ENCODE results near the gene ZBTB21. TPM values are rescaled to one million over a fixed set of nuclear protein-coding genes. Genes with fewer than 3 reads are reported as not detected.

Gene ZBTB21
- total and polyA plus RNA-seq, 12 donors, result 6.8 to 39.1 (median 12.4) TPM

GRCh38 chr21:42039911-42040351 is 29.8 kb upstream of the ZBTB21 start:
- DNase-seq, result peak in 4 of 7 donors; percentile 61 to 79 (median 72)
- no peak overlapping the region for H3K4me3 ChIP-seq
- H3K4me1 ChIP-seq (replicated peaks in 1 of 2), result peaks cover 0 to 19% of the 10 kb centered on the region in 2 donors
- intact Hi-C loops (cut with DNase I), result no loop called here
- no peaks in the 10 kb centered on the region for H3K36me3 ChIP-seq (replicated peaks in 1 of 2)
- no peaks in the 10 kb centered on the region for H3K9me3 ChIP-seq (replicated peaks in 1 of 3)
- H3K27ac ChIP-seq, result peak overlapping the region in 4 of 5 donors; percentile 46 to 91 (median 72)
- 35 to 74% (median 46%) methylated on average over 9 to 12 of the region's 12 CpGs for WGBS, 4 donors
- H3K27me3 ChIP-seq, result no peaks in the 10 kb centered on the region
- TF ChIP-seq CTCF (IDR thresholded peaks at IDR 0.05) (no peak), POLR2A (IDR thresholded peaks at IDR 0.05) (no peak)

GRCh38 chr21:42039470-42039901 is 29.3 kb upstream of the ZBTB21 start:
- intact Hi-C loops (cut with DNase I), result no loop called here
- Histone ChIP-seq H3K27me3 (no peaks in the 10 kb centered on the region), H3K4me3 (no peak overlapping the region), H3K27ac (peak overlapping the region in 4 of 5 donors; percentile 46 to 91 (median 72)), H3K9me3 (replicated peaks in 1 of 3) (no peaks in the 10 kb centered on the region), H3K4me1 (replicated peaks in 1 of 2) (peaks cover 0 to 19% of the 10 kb centered on the region in 2 donors), H3K36me3 (replicated peaks in 1 of 2) (no peaks in the 10 kb centered on the region)
- no peak for TF ChIP-seq POLR2A (IDR thresholded peaks at IDR 0.05)
- TF ChIP-seq CTCF (IDR thresholded peaks at IDR 0.05), result no peak
- 19 to 37% (median 29%) methylated on average over 4 to 5 of the region's 5 CpGs for WGBS, 4 donors
- peak in 6 of 7 donors; percentile 14 to 86 (median 76) for DNase-seq

- Histone ChIP-seq H3K4me1 (replicated peaks in 1 of 2) (peaks cover 0 to 19% of the 10 kb centered on the region in 2 donors), H3K27ac (peak overlapping the region in 4 of 5 donors; percentile 46 to 91 (median 72)), H3K9me3 (replicated peaks in 1 of 3) (no peaks in the 10 kb centered on the region), H3K36me3 (replicated peaks in 1 of 2) (no peaks in the 10 kb centered on the region), H3K4me3 (no peak overlapping the region), H3K27me3 (no peaks in the 10 kb centered on the region)
- no peak for TF ChIP-seq CTCF (IDR thresholded peaks at IDR 0.05)
- TF ChIP-seq POLR2A (IDR thresholded peaks at IDR 0.05), result no peak
- peak in 1 of 7 donors; percentile 8 for DNase-seq
- 86 to 88% (median 88%) methylated on average over 8 of the region's 8 CpGs for WGBS, 4 donors
- intact Hi-C loops (cut with DNase I), result no loop called here
Observed at GRCh38 chr21:42038826-42039425, 28.8 kb upstream of the ZBTB21 start.

- Histone ChIP-seq H3K4me1 (replicated peaks in 1 of 2) (peaks cover 0 to 19% of the 10 kb centered on the region in 2 donors), H3K4me3 (no peak overlapping the region), H3K36me3 (replicated peaks in 1 of 2) (no peaks in the 10 kb centered on the region), H3K27ac (peak overlapping the region in 2 of 5 donors; percentile 67 to 91), H3K27me3 (no peaks in the 10 kb centered on the region), H3K9me3 (replicated peaks in 1 of 3) (no peaks in the 10 kb centered on the region)
- 88 to 99% (median 91%) methylated on average over 10 of the region's 10 CpGs for WGBS, 4 donors
- DNase-seq, result no peak
- intact Hi-C loops (cut with DNase I), result no loop called here
- TF ChIP-seq POLR2A (IDR thresholded peaks at IDR 0.05), result no peak
Observed at GRCh38 chr21:42038393-42038792, 28.2 kb upstream of the ZBTB21 start.

- Histone ChIP-seq H3K4me1 (replicated peaks in 1 of 2) (peaks cover 0 to 19% of the 10 kb centered on the region in 2 donors), H3K4me3 (no peak overlapping the region), H3K9me3 (replicated peaks in 1 of 3) (no peaks in the 10 kb centered on the region), H3K27ac (no peak overlapping the region), H3K27me3 (no peaks in the 10 kb centered on the region), H3K36me3 (replicated peaks in 1 of 2) (no peaks in the 10 kb centered on the region)
- no peak for TF ChIP-seq POLR2A (IDR thresholded peaks at IDR 0.05)
- WGBS, 4 donors, result 64 to 80% (median 77%) methylated on average over 10 to 12 of the region's 12 CpGs
- DNase-seq, result peak in 1 of 7 donors; percentile 10
- intact Hi-C loops (cut with DNase I), result no loop called here
Observed at GRCh38 chr21:42037943-42038342, 27.8 kb upstream of the ZBTB21 start.

All from adrenal gland (tissue), 12 donors.